Panc1 (cell line): Measurements from ENCODE around the gene SSBP3. TPM values are rescaled to one million over a fixed set of nuclear protein-coding genes. Genes with fewer than 3 reads are reported as not detected.

Experiments used
- ATAC-seq: fragments of 200-7000 bp; cut with Tn5 transposase; 2 replicates; pipeline ENCODE4 v1.9.1; 2020; ENCODE audit warnings: mild to moderate bottlenecking, moderate library complexity
- BruUV-seq: library from RNA; stranded (reverse); fragments of 400-500 nt; replicated peaks from 2 replicates; lab custom pipeline; 2021; lab: Mats Ljungman, UMichigan
- CTCF ChIA-PET: fragments of 300-600 bp; sonication (Branson Sonifier 250); formaldehyde crosslinking; loops from one replicate; lab custom pipeline; 2022; ENCODE audit warnings: antibody characterized with exemption; lab: Charles Lee
- POLR2A ChIA-PET: fragments of 300-600 bp; sonication (Branson Sonifier 250); formaldehyde crosslinking; loops from one replicate; lab custom pipeline; 2022; ENCODE audit warnings: antibody characterized with exemption; lab: Charles Lee
- DNase-seq: peaks from one replicate; pipeline ENCODE4 v3.0.0-alpha.2; 2010; ENCODE audit warnings: low read depth, low spot score
- H3K27ac ChIP-seq: 2 replicates; pipeline ENCODE4 v1.5.1; 2011; ENCODE audit warnings: mild to moderate bottlenecking, low read length, inconsistent platforms
- H3K27me3 ChIP-seq: fragments of 200-500 bp; sonication (Bioruptor generic); 2 replicates; pipeline ENCODE4 v1.6.0; 2014; ENCODE audit warnings: low read length, inconsistent platforms; ENCODE audit not compliant: control insufficient read depth, insufficient read depth
- H3K36me3 ChIP-seq: fragments of 200-500 bp; sonication (Bioruptor generic); 2 replicates; pipeline ENCODE4 v1.5.1; 2014; ENCODE audit warnings: inconsistent platforms, mild to moderate bottlenecking, low read length, moderate library complexity; ENCODE audit not compliant: control insufficient read depth, insufficient read depth
- H3K4me1 ChIP-seq: 2 replicates; pipeline ENCODE4 v1.5.1; 2011; ENCODE audit warnings: inconsistent platforms, mild to moderate bottlenecking, low read length, moderate library complexity; ENCODE audit not compliant: control insufficient read depth, insufficient read depth
- H3K4me3 ChIP-seq, 2 experiments: 2 replicates each; pipeline ENCODE4 v1.5.1; 2011 to 2012; ENCODE audit warnings: low read depth in 2 of 2, low read length in 2 of 2, mild to moderate bottlenecking in 2 of 2, inconsistent platforms in 1 of 2, moderate library complexity in 1 of 2
- H3K9me3 ChIP-seq: fragments of 200-500 bp; sonication (Bioruptor generic); 2 replicates; pipeline ENCODE4 v1.5.1; 2014; ENCODE audit warnings: low read depth, mild to moderate bottlenecking, inconsistent platforms, low read length, moderate library complexity; ENCODE audit not compliant: control insufficient read depth, insufficient read depth
- POLR2AphosphoS5 ChIP-seq: IDR thresholded peaks from 2 replicates; pipeline ENCODE4 v1.6.1; 2012; ENCODE audit warnings: mild to moderate bottlenecking, low read depth, low read length, moderate library complexity
- SIN3A ChIP-seq: IDR thresholded peaks from 2 replicates; pipeline ENCODE4 v1.6.1; 2012; ENCODE audit warnings: low read depth, mild to moderate bottlenecking, low read length, moderate library complexity, borderline replicate concordance; ENCODE audit not compliant: insufficient read depth
- TCF7L2 ChIP-seq: IDR thresholded peaks from 2 replicates; pipeline ENCODE4 v1.6.1; 2011; ENCODE audit warnings: mild to moderate bottlenecking, low read depth, low read length, inconsistent platforms
- in situ Hi-C: cut with HindIII; loops from 2 replicates; pipeline ENCODE4 v1.10.0; 2016; ENCODE audit warnings: low sequenced_read_pairs, low pct_unique_long_range_greater_than_20kb
- intact Hi-C: fragments of 100-400 bp; cut with micrococcal nuclease; formaldehyde crosslinking; loops from one replicate; pipeline ENCODE4 v1.10.0; 2022; ENCODE audit not compliant: unreplicated experiment
- total RNA-seq: library from RNA; stranded (reverse); gene quantifications from one replicate; pipeline ENCODE4 v1.2.1, GENCODE V29; 2021; ENCODE audit not compliant: unreplicated experiment
- TF ChIP-seq, protein P1 (sequence below), 2 experiments: IDR thresholded peaks; 2 replicates each; pipeline ENCODE4 v1.6.1; 2011 to 2012; ENCODE audit warnings: low read depth in 2 of 2, control low read depth in 1 of 2, low read length in 1 of 2, mild to moderate bottlenecking in 1 of 2, moderate library complexity in 1 of 2; ENCODE audit not compliant: insufficient read depth in 1 of 2
- TF ChIP-seq, protein P2 (sequence below): fragments of 450-650 bp; IDR thresholded peaks from 2 replicates; pipeline ENCODE4 v1.5.1; 2017; ENCODE audit warnings: mild to moderate bottlenecking

The SSBP3 gene
- total RNA-seq, 1 experiment from 2014 or later, result 22.5 TPM

DNA sequence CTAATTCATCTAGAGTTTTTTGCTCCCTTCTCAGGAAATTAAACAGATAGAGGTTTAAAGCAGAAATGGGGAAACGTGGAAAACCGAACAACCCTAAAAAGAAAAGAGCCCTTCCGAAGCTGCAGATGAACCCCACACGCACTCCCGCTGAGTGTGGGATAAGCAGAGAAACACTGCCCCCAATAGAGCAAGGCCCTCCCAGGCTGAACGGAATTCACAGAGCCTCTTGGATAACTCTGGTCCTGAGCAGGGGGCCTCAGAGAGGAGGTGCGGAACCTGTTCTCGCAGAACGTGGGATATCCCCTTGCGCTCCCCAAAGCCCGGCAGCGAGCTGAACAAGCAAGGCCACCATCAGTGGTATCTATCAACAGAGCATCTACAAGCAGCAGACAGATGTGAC, 44.9 kb downstream of the SSBP3 start:
- Histone ChIP-seq H3K9me3 (no peaks in the 10 kb centered on the region), H3K36me3 (no peaks in the 10 kb centered on the region), H3K4me3 (no peak overlapping the region), H3K4me1 (no peaks in the 10 kb centered on the region), H3K27ac (no peak overlapping the region), H3K27me3 (no peaks in the 10 kb centered on the region)
- ATAC-seq (no peak), DNase-seq (no peak)
- TF ChIP-seq, protein P1, sequence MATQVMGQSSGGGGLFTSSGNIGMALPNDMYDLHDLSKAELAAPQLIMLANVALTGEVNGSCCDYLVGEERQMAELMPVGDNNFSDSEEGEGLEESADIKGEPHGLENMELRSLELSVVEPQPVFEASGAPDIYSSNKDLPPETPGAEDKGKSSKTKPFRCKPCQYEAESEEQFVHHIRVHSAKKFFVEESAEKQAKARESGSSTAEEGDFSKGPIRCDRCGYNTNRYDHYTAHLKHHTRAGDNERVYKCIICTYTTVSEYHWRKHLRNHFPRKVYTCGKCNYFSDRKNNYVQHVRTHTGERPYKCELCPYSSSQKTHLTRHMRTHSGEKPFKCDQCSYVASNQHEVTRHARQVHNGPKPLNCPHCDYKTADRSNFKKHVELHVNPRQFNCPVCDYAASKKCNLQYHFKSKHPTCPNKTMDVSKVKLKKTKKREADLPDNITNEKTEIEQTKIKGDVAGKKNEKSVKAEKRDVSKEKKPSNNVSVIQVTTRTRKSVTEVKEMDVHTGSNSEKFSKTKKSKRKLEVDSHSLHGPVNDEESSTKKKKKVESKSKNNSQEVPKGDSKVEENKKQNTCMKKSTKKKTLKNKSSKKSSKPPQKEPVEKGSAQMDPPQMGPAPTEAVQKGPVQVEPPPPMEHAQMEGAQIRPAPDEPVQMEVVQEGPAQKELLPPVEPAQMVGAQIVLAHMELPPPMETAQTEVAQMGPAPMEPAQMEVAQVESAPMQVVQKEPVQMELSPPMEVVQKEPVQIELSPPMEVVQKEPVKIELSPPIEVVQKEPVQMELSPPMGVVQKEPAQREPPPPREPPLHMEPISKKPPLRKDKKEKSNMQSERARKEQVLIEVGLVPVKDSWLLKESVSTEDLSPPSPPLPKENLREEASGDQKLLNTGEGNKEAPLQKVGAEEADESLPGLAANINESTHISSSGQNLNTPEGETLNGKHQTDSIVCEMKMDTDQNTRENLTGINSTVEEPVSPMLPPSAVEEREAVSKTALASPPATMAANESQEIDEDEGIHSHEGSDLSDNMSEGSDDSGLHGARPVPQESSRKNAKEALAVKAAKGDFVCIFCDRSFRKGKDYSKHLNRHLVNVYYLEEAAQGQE (IDR thresholded peaks at IDR 0.05; ENCODE audit: insufficient read depth in 1 of 2, low read depth in 2 of 2, low read length in 1 of 2), result no peak
- TF ChIP-seq, protein P2, sequence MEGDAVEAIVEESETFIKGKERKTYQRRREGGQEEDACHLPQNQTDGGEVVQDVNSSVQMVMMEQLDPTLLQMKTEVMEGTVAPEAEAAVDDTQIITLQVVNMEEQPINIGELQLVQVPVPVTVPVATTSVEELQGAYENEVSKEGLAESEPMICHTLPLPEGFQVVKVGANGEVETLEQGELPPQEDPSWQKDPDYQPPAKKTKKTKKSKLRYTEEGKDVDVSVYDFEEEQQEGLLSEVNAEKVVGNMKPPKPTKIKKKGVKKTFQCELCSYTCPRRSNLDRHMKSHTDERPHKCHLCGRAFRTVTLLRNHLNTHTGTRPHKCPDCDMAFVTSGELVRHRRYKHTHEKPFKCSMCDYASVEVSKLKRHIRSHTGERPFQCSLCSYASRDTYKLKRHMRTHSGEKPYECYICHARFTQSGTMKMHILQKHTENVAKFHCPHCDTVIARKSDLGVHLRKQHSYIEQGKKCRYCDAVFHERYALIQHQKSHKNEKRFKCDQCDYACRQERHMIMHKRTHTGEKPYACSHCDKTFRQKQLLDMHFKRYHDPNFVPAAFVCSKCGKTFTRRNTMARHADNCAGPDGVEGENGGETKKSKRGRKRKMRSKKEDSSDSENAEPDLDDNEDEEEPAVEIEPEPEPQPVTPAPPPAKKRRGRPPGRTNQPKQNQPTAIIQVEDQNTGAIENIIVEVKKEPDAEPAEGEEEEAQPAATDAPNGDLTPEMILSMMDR, result no peak
- TF ChIP-seq SIN3A (no peak), TCF7L2 (no peak), POLR2AphosphoS5 (no peak)
- intact Hi-C loops (no loop called here), in situ Hi-C loops (no loop called here)
- POLR2A ChIA-PET, result no interaction called here
- CTCF ChIA-PET, result no interaction called here
- BruUV-seq, result no TSS peak

DNA sequence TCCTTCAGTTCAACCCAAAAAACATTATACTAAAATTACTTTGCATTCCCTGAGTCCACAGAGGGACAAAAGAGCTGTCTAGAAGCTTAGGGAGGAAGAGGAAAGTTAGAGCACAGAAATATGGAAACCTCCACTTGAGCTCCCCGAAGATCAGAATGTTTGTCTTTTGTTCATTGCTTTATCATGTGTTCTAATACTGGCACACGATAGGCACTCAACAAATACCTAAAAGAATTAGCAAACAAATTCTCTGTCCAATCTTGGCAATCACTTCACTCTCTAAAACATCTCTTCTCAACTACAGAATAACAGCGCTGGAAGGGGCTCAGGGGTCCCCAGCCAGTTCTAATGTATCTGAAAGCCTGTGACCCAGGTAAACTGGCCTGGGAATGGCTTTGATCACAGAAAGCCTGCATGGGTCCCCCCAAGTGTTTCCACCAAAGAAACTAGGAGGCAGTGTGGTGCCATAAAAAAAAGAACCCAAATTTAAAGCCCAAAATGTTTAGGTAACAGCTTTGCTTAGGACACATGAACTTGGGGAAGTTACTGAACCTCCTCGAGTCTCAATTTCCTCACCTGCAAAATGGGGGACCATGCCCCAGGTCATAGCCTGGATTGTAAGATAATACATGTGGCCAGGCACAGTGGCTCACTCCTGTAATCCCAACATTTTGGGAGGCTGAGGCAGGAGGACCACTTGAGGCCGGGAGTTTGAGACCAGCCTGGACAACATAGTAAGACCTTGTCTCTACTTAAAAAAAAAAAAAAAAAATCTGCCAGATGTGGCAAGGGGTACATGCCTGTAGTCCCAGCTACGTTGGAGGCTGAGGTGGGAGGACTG, 45.8 kb downstream of the SSBP3 start:
- intact Hi-C loops (no loop called here), in situ Hi-C loops (no loop called here)
- POLR2A ChIA-PET, result no interaction called here

More for the DNA sequence above, 45.8 kb downstream of the SSBP3 start:
- Histone ChIP-seq H3K4me3 (no peak overlapping the region), H3K4me1 (no peaks in the 10 kb centered on the region), H3K9me3 (no peaks in the 10 kb centered on the region), H3K36me3 (no peaks in the 10 kb centered on the region), H3K27ac (no peak overlapping the region), H3K27me3 (no peaks in the 10 kb centered on the region)
- ATAC-seq (no peak), DNase-seq (no peak)
- no TSS peak for BruUV-seq
- CTCF ChIA-PET, result interaction anchor here (0.7 kb wide), 1 partner anchor 313 kb away, joined by 6 read pairs; no protein-coding TSS in a partner anchor
- TF ChIP-seq, protein P2, result no peak
- TF ChIP-seq TCF7L2, result no peak
- TF ChIP-seq, protein P1 (IDR thresholded peaks at IDR 0.05; ENCODE audit: insufficient read depth in 1 of 2, low read depth in 2 of 2, low read length in 1 of 2), result no peak
- TF ChIP-seq SIN3A, result no peak
